ENCODE data around the gene ZNF341. TPM values are rescaled to one million over a fixed set of nuclear protein-coding genes. Genes with fewer than 3 reads are reported as not detected.

ZNF341 gene
- total and polyA plus RNA-seq, 9 of the 15 experiments (the other 6 are each of a cell fraction or from before 2014, with no cell fraction given) = 0.08 to 2.6 (median 1.0) TPM

DNA sequence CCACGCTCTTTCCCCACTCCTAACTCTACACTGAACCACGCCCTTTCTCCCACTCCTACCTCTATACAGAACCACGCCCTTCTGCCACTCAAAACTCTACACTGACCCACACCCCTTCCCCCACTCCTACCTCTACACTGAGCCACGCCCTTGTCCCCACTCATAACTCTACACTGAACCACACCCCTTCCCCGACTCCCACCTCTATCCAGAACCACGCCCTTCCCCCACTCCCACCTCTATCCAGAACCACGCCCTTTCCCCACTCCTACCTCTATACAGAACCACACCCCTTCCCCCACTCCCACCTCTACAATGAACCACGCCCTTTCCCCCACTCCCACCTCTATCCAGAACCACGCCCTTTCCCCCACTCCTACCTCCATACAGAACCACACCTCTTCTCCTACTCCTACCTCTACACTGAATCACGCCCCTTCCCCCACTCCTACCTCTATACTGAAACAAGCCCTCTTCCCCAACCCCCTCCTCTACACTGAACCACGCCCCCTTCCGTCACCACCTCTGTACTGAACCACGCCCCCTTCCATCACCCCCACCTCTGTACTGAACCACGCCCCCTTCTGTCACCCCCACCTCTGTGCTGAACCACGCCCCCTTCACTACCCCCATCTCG lies 21.8 kb upstream of the ZNF341 start (continued):
- TF ChIP-seq, protein P1, sequence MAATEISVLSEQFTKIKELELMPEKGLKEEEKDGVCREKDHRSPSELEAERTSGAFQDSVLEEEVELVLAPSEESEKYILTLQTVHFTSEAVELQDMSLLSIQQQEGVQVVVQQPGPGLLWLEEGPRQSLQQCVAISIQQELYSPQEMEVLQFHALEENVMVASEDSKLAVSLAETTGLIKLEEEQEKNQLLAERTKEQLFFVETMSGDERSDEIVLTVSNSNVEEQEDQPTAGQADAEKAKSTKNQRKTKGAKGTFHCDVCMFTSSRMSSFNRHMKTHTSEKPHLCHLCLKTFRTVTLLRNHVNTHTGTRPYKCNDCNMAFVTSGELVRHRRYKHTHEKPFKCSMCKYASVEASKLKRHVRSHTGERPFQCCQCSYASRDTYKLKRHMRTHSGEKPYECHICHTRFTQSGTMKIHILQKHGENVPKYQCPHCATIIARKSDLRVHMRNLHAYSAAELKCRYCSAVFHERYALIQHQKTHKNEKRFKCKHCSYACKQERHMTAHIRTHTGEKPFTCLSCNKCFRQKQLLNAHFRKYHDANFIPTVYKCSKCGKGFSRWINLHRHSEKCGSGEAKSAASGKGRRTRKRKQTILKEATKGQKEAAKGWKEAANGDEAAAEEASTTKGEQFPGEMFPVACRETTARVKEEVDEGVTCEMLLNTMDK (IDR thresholded peaks at IDR 0.05; ENCODE audit: borderline replicate concordance, insufficient read depth, low read depth, low read length, poor library complexity, severe bottlenecking) = no peak
- TF ChIP-seq GABPB1 (CRISPR knock-in tag; IDR thresholded peaks at IDR 0.05) (no peak), HDAC1 (IDR thresholded peaks at IDR 0.05) (peak in 1 of 2 experiments; percentile 83; a peak in 1 of 4 replicates), NR2C1 (IDR thresholded peaks at IDR 0.05) (no peak), NR2C1 (tag; IDR thresholded peaks at IDR 0.05) (no peak), MTA1 (IDR thresholded peaks at IDR 0.05; ENCODE audit: borderline replicate concordance) (peak; percentile 80), ARNT (IDR thresholded peaks at IDR 0.05) (peak in 1 of 2 experiments; percentile 36; a peak in 1 of 4 replicates), MEF2D (tag; conservative IDR thresholded peaks at IDR 0.05; ENCODE audit: low read depth) (no peak), U2AF2 (optimal IDR thresholded peaks at IDR 0.05; ENCODE audit: low read depth, low read length) (no peak), CHD2 (IDR thresholded peaks at IDR 0.05; ENCODE audit: low read depth, low read length) (0 out of 2 replicates have a peak, but pooled peaks have one; percentile 19)
- TF ChIP-seq, protein P2, sequence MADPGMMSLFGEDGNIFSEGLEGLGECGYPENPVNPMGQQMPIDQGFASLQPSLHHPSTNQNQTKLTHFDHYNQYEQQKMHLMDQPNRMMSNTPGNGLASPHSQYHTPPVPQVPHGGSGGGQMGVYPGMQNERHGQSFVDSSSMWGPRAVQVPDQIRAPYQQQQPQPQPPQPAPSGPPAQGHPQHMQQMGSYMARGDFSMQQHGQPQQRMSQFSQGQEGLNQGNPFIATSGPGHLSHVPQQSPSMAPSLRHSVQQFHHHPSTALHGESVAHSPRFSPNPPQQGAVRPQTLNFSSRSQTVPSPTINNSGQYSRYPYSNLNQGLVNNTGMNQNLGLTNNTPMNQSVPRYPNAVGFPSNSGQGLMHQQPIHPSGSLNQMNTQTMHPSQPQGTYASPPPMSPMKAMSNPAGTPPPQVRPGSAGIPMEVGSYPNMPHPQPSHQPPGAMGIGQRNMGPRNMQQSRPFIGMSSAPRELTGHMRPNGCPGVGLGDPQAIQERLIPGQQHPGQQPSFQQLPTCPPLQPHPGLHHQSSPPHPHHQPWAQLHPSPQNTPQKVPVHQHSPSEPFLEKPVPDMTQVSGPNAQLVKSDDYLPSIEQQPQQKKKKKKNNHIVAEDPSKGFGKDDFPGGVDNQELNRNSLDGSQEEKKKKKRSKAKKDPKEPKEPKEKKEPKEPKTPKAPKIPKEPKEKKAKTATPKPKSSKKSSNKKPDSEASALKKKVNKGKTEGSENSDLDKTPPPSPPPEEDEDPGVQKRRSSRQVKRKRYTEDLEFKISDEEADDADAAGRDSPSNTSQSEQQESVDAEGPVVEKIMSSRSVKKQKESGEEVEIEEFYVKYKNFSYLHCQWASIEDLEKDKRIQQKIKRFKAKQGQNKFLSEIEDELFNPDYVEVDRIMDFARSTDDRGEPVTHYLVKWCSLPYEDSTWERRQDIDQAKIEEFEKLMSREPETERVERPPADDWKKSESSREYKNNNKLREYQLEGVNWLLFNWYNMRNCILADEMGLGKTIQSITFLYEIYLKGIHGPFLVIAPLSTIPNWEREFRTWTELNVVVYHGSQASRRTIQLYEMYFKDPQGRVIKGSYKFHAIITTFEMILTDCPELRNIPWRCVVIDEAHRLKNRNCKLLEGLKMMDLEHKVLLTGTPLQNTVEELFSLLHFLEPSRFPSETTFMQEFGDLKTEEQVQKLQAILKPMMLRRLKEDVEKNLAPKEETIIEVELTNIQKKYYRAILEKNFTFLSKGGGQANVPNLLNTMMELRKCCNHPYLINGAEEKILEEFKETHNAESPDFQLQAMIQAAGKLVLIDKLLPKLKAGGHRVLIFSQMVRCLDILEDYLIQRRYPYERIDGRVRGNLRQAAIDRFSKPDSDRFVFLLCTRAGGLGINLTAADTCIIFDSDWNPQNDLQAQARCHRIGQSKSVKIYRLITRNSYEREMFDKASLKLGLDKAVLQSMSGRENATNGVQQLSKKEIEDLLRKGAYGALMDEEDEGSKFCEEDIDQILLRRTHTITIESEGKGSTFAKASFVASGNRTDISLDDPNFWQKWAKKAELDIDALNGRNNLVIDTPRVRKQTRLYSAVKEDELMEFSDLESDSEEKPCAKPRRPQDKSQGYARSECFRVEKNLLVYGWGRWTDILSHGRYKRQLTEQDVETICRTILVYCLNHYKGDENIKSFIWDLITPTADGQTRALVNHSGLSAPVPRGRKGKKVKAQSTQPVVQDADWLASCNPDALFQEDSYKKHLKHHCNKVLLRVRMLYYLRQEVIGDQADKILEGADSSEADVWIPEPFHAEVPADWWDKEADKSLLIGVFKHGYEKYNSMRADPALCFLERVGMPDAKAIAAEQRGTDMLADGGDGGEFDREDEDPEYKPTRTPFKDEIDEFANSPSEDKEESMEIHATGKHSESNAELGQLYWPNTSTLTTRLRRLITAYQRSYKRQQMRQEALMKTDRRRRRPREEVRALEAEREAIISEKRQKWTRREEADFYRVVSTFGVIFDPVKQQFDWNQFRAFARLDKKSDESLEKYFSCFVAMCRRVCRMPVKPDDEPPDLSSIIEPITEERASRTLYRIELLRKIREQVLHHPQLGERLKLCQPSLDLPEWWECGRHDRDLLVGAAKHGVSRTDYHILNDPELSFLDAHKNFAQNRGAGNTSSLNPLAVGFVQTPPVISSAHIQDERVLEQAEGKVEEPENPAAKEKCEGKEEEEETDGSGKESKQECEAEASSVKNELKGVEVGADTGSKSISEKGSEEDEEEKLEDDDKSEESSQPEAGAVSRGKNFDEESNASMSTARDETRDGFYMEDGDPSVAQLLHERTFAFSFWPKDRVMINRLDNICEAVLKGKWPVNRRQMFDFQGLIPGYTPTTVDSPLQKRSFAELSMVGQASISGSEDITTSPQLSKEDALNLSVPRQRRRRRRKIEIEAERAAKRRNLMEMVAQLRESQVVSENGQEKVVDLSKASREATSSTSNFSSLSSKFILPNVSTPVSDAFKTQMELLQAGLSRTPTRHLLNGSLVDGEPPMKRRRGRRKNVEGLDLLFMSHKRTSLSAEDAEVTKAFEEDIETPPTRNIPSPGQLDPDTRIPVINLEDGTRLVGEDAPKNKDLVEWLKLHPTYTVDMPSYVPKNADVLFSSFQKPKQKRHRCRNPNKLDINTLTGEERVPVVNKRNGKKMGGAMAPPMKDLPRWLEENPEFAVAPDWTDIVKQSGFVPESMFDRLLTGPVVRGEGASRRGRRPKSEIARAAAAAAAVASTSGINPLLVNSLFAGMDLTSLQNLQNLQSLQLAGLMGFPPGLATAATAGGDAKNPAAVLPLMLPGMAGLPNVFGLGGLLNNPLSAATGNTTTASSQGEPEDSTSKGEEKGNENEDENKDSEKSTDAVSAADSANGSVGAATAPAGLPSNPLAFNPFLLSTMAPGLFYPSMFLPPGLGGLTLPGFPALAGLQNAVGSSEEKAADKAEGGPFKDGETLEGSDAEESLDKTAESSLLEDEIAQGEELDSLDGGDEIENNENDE (IDR thresholded peaks at IDR 0.05; ENCODE audit: low read depth, low read length) = no peak
- TF ChIP-seq, protein P3, sequence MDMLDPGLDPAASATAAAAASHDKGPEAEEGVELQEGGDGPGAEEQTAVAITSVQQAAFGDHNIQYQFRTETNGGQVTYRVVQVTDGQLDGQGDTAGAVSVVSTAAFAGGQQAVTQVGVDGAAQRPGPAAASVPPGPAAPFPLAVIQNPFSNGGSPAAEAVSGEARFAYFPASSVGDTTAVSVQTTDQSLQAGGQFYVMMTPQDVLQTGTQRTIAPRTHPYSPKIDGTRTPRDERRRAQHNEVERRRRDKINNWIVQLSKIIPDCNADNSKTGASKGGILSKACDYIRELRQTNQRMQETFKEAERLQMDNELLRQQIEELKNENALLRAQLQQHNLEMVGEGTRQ (CRISPR knock-in tag; IDR thresholded peaks at IDR 0.05) = no peak
- TF ChIP-seq, protein P4, sequence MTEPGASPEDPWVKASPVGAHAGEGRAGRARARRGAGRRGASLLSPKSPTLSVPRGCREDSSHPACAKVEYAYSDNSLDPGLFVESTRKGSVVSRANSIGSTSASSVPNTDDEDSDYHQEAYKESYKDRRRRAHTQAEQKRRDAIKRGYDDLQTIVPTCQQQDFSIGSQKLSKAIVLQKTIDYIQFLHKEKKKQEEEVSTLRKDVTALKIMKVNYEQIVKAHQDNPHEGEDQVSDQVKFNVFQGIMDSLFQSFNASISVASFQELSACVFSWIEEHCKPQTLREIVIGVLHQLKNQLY (CRISPR knock-in tag; conservative IDR thresholded peaks at IDR 0.05) = no peak

All from K562 (cell line).